Right lobe of liver (tissue), 4 donors: Measurements from ENCODE around the gene NDC1.
"Not testable (repeated sequence)": the region's sequence is repeated elsewhere in the genome, so short reads cannot be mapped to it uniquely, and the experiment has no call there.

Experiments
- CTCF ChIP-seq, 4 donors: fragments of 200-600 bp in 3 of 4; fragments of 450-650 bp in 1 of 4; IDR thresholded peaks; one replicate each; pipeline versions ENCODE4 v1.5.1 to v1.8.0; 2016 to 2022; ENCODE audit warnings: antibody characterized with exemption in 4 of 4, mild to moderate bottlenecking in 2 of 4
- POLR2A ChIP-seq: fragments of 450-650 bp; IDR thresholded peaks from one replicate; pipeline ENCODE4 v1.6.1; 2017; ENCODE audit warnings: antibody characterized with exemption, mild to moderate bottlenecking
- donor health status: DM: no; HTN: no; CAD: no.
- donor health status: DM: no; HTN: no; CAD: no.
- donor health status: DM: no; HTN: yes; CAD: no.

- TF ChIP-seq POLR2A; CTCF (IDR thresholded peaks at IDR 0.05): not testable (repeated sequence)
These were observed 22.6 kb downstream of the NDC1 start for GRCh38 chr1:53815484-53815883.
